Raji (cell line): ENCODE data around the gene GAS6.

Experiments
- POLR2A ChIP-seq: IDR thresholded peaks from 2 replicates; pipeline ENCODE4 v1.6.1; 2011; ENCODE audit warnings: low read depth, low read length, control low read depth; ENCODE audit not compliant: insufficient read depth

Gene GAS6

GRCh38 chr13:113777311-113778260 lies 86.3 kb downstream of the GAS6 start:
- no peak for TF ChIP-seq POLR2A

DNA sequence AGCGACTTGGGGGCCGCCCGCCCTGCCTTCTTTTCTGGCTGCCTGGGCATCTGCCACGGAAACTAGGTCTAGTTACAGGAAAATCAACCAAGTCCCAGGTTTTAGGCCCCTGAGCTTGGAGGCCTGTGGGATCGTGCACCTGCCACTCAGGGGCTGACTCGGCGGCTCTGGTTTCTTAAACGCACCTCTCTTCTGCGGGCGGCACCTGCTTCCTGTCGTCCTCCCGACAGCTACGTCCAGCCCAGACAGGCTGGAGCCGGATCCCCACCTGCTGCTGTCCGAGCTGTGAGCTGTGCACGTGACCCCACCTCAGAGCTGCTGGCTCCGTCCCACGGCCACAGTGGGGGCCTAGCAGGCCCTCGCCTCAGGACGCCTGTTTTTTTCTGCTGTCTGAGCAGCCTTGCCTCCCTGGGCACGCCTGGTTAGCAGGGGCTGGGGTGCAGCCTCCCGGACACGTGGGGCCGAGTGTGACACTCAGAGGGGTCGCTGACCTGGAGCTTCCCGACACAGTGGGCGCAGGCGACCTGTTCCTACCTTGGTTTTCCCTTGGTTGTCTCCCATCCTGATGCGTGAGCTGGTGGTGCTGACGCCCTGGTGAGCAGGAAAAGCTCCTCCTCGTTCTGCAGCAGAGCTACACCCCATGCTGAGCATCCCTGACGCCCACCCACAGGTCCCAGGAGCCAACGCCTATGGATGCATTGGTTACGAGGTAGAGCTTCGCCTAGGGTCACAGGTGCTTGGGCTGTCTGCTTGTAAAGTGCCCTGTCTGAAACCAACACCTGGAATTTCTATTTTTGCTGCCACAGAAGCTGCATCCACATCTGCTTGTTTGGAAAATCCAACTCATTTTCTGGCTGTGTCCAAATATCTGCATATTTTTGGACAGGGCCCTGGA lies 87.4 kb downstream of the GAS6 start:
- TF ChIP-seq POLR2A = no peak

DNA sequence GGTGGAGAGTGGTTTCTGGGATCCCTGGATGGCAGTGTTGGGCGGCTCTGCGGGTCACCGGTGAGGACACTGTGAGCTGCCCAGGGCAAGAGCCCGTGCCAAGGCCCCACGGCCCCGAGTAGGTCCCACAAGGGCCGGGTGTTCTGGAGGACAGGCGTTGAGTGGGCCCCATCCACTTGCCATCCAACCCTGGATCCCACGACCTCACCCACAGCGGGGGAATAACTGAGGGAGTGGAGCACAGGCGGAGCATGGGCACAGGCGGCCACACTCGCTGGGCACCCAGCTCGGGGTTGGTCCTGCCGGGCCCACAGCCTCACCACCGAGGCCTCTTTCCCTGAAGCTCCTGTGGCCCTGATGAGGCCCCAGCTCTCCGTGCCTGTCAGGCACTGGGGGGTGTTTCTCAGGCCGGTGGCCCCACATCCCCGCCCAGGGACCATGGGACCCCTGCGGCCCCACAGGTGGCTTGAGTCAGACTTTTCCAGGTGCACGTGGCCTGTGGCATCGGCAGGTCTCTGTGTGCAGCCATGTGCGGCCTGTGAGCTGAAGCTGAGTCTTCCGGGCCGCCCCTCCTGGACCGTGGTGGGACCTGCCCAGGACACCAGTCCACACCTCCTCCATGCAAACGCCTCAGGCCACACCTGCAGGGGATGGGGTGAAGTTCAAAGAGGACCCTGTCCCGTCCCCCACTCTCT lies 88.3 kb downstream of the GAS6 start:
- TF ChIP-seq POLR2A = no peak

GRCh38 chr13:113774177-113775107 lies 89.4 kb downstream of the GAS6 start:
- TF ChIP-seq POLR2A = no peak

DNA sequence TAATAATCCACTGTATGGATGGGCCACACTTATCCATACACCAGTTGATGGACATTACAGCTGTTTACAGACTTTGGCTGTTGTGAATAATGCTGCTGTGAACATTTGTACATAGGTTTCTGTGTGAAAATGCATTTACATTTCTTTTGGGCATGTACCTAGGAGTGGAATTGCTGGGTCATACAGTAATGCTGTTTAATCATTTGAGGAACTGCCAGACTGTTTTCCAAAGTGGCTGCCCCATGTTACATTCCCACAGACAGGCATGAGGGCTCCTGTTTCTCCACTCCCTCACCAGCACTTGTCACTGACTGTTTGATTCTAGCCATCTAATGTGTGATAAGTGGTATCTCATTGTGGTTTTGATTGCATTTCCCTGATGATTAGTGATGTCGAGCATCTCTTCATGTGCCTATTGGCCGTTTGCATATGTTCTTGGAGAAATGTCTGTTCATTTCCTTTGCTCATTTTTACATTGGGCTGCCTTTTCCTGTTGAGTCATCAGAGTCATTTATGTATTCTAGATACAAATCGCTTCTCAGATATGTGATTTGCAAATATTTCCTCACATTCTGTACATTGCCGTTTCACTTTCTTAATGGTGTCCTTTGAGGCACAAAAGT lies 92.1 kb downstream of the GAS6 start:
- no peak for TF ChIP-seq POLR2A

- no peak for TF ChIP-seq POLR2A
These were observed 92.9 kb downstream of the GAS6 start for GRCh38 chr13:113770937-113771336.
